Right kidney (tissue), 1 donor: Measurements from ENCODE around the gene DUSP23.

Experiments
- DNase-seq: peaks from one replicate; pipeline ENCODE4 v3.0.0-alpha.2; 2016

The DUSP23 gene

GRCh38 chr1:159779403-159779851 is 1.3 kb upstream of the DUSP23 start:
- DNase-seq = no peak

GRCh38 chr1:159781992-159782391 is 1.2 kb downstream of the DUSP23 start:
- no peak for DNase-seq

GRCh38 chr1:159783724-159784123 is 3.0 kb downstream of the DUSP23 start:
- no peak for DNase-seq

- DNase-seq = no peak
Observed at GRCh38 chr1:159786465-159786864, 5.7 kb downstream of the DUSP23 start.

- no peak for DNase-seq
Observed at GRCh38 chr1:159786966-159787365, 6.2 kb downstream of the DUSP23 start.

GRCh38 chr1:159790237-159790917 is 9.6 kb downstream of the DUSP23 start:
- no peak for DNase-seq

- DNase-seq = no peak
Observed at GRCh38 chr1:159791031-159791430, 10.3 kb downstream of the DUSP23 start.

GRCh38 chr1:159791461-159791860 is 10.7 kb downstream of the DUSP23 start:
- no peak for DNase-seq

GRCh38 chr1:159795534-159795933 is 14.8 kb downstream of the DUSP23 start:
- no peak for DNase-seq

- DNase-seq = peak; percentile 44
Observed at GRCh38 chr1:159798893-159799292, 18.1 kb downstream of the DUSP23 start.

GRCh38 chr1:159799446-159799985 is 18.8 kb downstream of the DUSP23 start:
- DNase-seq = no peak

- DNase-seq = no peak
Observed at GRCh38 chr1:159800177-159800930, 19.6 kb downstream of the DUSP23 start.

- no peak for DNase-seq
Observed at GRCh38 chr1:159802111-159802510, 21.3 kb downstream of the DUSP23 start, which contains the start of gene FCRL6. Gene FCRL6, plus strand, starts transcription at chr1:159802360. Its CDS starts 65 bp downstream, at chr1:159802425.

- no peak for DNase-seq
Observed at GRCh38 chr1:159803956-159804689, 23.4 kb downstream of the DUSP23 start.

- no peak for DNase-seq
Observed at GRCh38 chr1:159804924-159805323, 24.2 kb downstream of the DUSP23 start.

GRCh38 chr1:159815926-159816325 is 35.2 kb downstream of the DUSP23 start:
- DNase-seq = no peak

GRCh38 chr1:159817276-159818041 is 36.7 kb downstream of the DUSP23 start:
- DNase-seq = no peak

GRCh38 chr1:159821171-159821867 is 40.6 kb downstream of the DUSP23 start:
- no peak for DNase-seq

GRCh38 chr1:159823406-159823805 is 42.6 kb downstream of the DUSP23 start:
- peak; percentile 42 for DNase-seq

- DNase-seq = no peak
Observed at GRCh38 chr1:159825564-159825963, 44.8 kb downstream of the DUSP23 start.

GRCh38 chr1:159826441-159827101 is 45.8 kb downstream of the DUSP23 start, which contains the start of gene SLAMF8:
Gene SLAMF8, plus strand, starts transcription at chr1:159826873. Its CDS starts 26 bp downstream, at chr1:159826899.
- DNase-seq = no peak
